SK-N-SH (cell line): ENCODE data around the gene RABGAP1L.

ENCODE experiments used
- EP300 ChIP-seq, 2 experiments: IDR thresholded peaks; 2 replicates each; pipeline versions ENCODE4 v1.4.0 to v1.6.1; 2012; ENCODE audit warnings: borderline replicate concordance in 1 of 2, low read depth in 1 of 2, low read length in 1 of 2
- EZH2phosphoT487 ChIP-seq: fragments of 200-600 bp; sonication (generic); IDR thresholded peaks from 2 replicates; pipeline ENCODE4 v1.6.1; 2017; ENCODE audit warnings: low read depth, mixed run types, mild to moderate bottlenecking, antibody characterized with exemption, moderate library complexity, borderline replicate concordance
- FOXJ3 ChIP-seq: sonication (generic); formaldehyde crosslinking; IDR thresholded peaks from 2 replicates; pipeline ENCODE4 v1.5.1; 2020; ENCODE audit warnings: mild to moderate bottlenecking, missing genetic modification reagents
- GATA2 ChIP-seq: sonication (generic); formaldehyde crosslinking; IDR thresholded peaks from 2 replicates; pipeline ENCODE4 v1.5.0; 2020; ENCODE audit warnings: mild to moderate bottlenecking, missing genetic modification reagents
- MEF2A ChIP-seq: IDR thresholded peaks from 2 replicates; pipeline ENCODE4 v1.4.0; 2012; ENCODE audit warnings: low read depth, borderline replicate concordance
- POLR2AphosphoS5 ChIP-seq: IDR thresholded peaks from 2 replicates; pipeline ENCODE4 v1.6.1; 2012; ENCODE audit warnings: low read depth, low read length
- RAD21 ChIP-seq: IDR thresholded peaks from 2 replicates; pipeline ENCODE4 v1.6.1; 2012; ENCODE audit warnings: mild to moderate bottlenecking, low read length
- SIN3A ChIP-seq: IDR thresholded peaks from 2 replicates; pipeline ENCODE4 v1.6.1; 2012; ENCODE audit warnings: low read depth, mild to moderate bottlenecking, low read length, moderate library complexity, borderline replicate concordance
- SMC3 ChIP-seq: IDR thresholded peaks from 2 replicates; pipeline ENCODE4 v1.6.1; 2012; ENCODE audit warnings: low read depth, low read length, improper control_type of control experiment
- TAF1 ChIP-seq: IDR thresholded peaks from 2 replicates; pipeline ENCODE4 v1.6.1; 2012; ENCODE audit warnings: low read depth, mild to moderate bottlenecking, low read length, moderate library complexity, borderline replicate concordance
- TF ChIP-seq, protein P1 (sequence below): fragments of 200-600 bp; sonication (generic); IDR thresholded peaks from 2 replicates; pipeline ENCODE4 v1.6.1; 2017; ENCODE audit warnings: antibody characterized with exemption, mild to moderate bottlenecking, moderate library complexity
- TF ChIP-seq, protein P2 (sequence below): IDR thresholded peaks from 2 replicates; pipeline ENCODE4; 2012
- TF ChIP-seq, protein P3 (sequence below): IDR thresholded peaks from 2 replicates; pipeline ENCODE4 v1.4.0; 2012; ENCODE audit warnings: low read depth

DNA sequence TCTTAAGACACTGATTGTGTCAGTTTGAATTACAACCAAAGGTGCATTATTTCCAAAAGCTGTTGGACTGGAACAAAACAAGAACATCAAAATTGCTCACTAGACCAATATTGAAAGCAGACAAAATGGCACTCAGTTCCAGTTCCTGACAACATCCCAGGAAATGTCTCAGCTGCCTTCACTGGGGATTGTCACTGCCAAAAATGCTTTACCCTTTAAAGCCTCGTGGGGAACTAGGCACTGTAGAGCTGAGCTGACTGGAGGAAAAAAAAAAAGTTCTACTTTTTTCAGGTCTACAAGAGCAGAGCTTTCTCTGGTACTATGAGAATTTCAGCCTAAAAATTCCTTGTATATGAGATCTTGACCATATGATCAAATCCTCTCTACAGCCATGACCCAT, 310.4 kb downstream of the RABGAP1L start:
- no peak for TF ChIP-seq FOXJ3
- TF ChIP-seq SMC3 = no peak
- TF ChIP-seq, protein P1, sequence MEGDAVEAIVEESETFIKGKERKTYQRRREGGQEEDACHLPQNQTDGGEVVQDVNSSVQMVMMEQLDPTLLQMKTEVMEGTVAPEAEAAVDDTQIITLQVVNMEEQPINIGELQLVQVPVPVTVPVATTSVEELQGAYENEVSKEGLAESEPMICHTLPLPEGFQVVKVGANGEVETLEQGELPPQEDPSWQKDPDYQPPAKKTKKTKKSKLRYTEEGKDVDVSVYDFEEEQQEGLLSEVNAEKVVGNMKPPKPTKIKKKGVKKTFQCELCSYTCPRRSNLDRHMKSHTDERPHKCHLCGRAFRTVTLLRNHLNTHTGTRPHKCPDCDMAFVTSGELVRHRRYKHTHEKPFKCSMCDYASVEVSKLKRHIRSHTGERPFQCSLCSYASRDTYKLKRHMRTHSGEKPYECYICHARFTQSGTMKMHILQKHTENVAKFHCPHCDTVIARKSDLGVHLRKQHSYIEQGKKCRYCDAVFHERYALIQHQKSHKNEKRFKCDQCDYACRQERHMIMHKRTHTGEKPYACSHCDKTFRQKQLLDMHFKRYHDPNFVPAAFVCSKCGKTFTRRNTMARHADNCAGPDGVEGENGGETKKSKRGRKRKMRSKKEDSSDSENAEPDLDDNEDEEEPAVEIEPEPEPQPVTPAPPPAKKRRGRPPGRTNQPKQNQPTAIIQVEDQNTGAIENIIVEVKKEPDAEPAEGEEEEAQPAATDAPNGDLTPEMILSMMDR = no peak
- no peak for TF ChIP-seq EP300 (IDR thresholded peaks at IDR 0.05; ENCODE audit: borderline replicate concordance in 1 of 2, low read depth in 1 of 2, low read length in 1 of 2)
- TF ChIP-seq GATA2 (CRISPR knock-in tag) = no peak
- TF ChIP-seq RAD21 = no peak
- TF ChIP-seq POLR2AphosphoS5 = no peak
- no peak for TF ChIP-seq EZH2phosphoT487
- no peak for TF ChIP-seq MEF2A
- no peak for TF ChIP-seq TAF1
- TF ChIP-seq, protein P2, sequence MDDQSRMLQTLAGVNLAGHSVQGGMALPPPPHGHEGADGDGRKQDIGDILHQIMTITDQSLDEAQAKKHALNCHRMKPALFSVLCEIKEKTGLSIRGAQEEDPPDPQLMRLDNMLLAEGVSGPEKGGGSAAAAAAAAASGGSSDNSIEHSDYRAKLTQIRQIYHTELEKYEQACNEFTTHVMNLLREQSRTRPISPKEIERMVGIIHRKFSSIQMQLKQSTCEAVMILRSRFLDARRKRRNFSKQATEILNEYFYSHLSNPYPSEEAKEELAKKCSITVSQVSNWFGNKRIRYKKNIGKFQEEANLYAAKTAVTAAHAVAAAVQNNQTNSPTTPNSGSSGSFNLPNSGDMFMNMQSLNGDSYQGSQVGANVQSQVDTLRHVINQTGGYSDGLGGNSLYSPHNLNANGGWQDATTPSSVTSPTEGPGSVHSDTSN = no peak
- TF ChIP-seq, protein P3, sequence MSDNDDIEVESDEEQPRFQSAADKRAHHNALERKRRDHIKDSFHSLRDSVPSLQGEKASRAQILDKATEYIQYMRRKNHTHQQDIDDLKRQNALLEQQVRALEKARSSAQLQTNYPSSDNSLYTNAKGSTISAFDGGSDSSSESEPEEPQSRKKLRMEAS = no peak
- no peak for TF ChIP-seq SIN3A
